ENCODE data around the gene EGFL7.

The EGFL7 gene

GRCh38 chr9:136714096-136714892 lies 51.6 kb downstream of the EGFL7 start:
- no peak for DNase-seq

- no peak for DNase-seq
Observed at GRCh38 chr9:136714893-136715274, 52.2 kb downstream of the EGFL7 start.

- no peak for DNase-seq
Observed at GRCh38 chr9:136717399-136717798, 54.7 kb downstream of the EGFL7 start.

DNA sequence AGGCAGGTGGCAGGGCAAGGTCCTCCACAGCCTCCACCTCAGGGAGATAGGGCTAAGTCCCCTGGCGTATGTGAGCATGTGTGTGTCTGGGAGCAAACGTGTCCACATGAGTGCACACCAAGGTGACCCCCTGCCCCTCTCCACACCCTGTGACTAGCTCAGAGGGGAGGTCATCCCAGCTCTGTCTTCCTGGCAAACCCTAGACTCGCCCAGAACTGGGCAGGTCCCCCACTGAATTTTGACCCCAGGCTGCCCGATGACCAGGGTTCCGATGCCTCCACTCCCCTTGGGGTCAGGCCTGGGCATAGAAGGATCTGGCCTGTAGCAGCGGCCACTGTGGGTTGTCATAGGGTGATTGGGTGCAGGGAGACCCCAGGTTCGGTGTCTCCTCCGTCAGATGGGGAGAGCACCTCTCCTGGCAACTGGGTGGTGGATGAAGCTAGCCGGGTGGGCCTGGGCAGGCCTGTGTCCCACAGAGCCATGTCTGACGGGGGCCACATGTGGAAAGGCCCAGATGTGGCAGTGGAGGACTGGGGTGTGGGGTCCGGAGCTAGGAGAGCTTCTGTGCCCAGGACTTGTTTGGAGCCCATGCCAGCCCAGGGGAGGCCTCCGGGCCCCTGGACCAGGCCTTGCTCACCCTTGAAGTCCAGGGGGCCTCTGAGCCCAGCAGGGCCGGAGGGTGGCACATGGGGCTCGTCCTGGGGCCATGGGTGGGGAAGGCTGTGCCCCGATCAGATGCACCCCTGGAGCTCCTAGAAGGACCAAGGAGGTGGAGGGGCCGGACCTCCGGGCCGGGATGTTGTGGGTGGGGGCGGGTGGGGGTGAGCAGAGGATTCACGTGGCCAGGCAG lies 55.9 kb downstream of the EGFL7 start:
- DNase-seq, result no peak

DNA sequence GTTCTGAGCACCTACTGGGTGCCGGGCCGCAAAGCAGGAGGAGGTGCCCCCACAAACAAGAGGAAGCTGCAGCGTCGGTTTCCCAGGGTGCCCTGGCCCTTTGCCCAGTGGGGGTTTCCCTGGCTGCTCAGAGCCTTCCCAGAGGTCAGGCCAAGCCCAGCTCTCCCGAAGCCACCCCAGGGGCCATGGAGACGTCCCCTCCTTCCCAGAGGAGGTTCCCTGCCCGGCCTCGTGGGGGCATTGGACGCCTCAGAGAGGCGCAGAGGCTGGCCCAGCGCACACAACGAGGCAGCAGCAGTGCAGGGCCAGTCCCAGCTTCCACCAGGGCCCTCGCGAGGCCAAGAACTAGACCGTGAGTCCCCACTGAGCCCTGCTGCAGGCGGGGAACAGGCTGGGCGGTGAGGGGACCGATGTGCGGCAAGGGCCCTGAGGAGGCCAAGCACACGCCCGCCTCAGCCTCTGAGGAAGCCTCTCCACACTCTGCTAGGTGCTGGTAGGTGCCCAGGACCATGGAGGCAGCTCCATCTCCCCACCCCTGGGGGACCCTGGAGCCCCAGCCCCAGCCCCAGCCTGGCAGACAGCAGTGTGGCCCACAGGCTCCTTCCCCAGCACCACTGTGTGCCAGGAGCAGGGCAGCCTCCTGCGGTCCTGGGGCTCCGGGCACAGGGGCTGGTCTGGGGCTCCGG lies 56.6 kb downstream of the EGFL7 start:
- DNase-seq, result no peak

GRCh38 chr9:136720251-136720897 lies 57.7 kb downstream of the EGFL7 start:
- peak in 8 of 56 donors; percentile 14 to 58 (median 32) for DNase-seq

DNA sequence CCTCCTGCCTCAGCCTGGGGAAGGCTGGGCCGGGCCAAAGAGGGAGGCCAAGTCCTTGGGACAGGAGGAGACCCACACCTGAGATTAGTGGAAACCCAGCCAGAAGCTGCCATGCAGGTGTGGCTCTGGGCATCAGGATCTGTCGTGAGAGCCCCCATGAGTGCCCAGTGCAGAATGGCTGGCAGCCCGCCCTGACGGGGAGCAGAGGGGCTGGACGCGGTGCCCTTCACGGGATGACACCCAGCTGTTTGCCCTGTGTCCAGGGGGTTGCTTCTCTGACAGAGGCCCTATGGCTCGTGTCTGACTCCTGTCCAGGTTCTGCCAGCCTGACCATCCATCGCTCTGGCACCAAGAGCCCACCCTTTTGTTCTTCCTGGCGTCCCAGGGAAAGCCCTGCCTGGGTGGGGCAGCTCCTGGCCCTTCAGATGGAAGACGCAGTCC lies 58.2 kb downstream of the EGFL7 start:
- DNase-seq, result peak in 1 of 56 donors; percentile 14

GRCh38 chr9:136721339-136722092 lies 58.8 kb downstream of the EGFL7 start:
- DNase-seq, result peak in 1 of 56 donors; percentile 44
